ENCODE data around the gene BRF1.

The BRF1 gene

GRCh38 chr14:105210266-105211025, 90.4 kb downstream of the BRF1 start:
- no peak overlapping the region for H3K27ac ChIP-seq
- TF ChIP-seq, protein P1, sequence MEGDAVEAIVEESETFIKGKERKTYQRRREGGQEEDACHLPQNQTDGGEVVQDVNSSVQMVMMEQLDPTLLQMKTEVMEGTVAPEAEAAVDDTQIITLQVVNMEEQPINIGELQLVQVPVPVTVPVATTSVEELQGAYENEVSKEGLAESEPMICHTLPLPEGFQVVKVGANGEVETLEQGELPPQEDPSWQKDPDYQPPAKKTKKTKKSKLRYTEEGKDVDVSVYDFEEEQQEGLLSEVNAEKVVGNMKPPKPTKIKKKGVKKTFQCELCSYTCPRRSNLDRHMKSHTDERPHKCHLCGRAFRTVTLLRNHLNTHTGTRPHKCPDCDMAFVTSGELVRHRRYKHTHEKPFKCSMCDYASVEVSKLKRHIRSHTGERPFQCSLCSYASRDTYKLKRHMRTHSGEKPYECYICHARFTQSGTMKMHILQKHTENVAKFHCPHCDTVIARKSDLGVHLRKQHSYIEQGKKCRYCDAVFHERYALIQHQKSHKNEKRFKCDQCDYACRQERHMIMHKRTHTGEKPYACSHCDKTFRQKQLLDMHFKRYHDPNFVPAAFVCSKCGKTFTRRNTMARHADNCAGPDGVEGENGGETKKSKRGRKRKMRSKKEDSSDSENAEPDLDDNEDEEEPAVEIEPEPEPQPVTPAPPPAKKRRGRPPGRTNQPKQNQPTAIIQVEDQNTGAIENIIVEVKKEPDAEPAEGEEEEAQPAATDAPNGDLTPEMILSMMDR (conservative IDR thresholded peaks at IDR 0.05) = no peak

DNA sequence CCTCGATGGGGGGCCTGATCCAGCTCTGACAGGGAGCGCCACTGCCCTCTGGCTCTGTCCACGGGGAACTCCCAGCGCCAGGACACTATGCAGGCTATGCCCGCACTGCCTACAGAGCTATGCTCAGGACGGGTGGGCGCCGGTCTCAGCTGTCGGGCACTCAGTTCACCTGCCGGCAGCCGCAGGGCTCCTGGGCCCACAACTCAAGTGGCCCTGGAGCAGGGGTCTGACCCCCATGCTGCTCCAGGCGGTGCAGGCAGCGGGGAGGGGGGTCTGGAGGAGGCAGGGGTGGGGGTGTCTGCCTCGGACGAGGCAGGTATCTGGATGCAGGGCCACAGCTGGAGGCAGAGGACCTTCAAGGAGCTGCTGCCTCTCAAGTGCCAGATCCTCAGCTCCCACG, 91.2 kb downstream of the BRF1 start:
- TF ChIP-seq, protein P1 (conservative IDR thresholded peaks at IDR 0.05) = no peak
- H3K27ac ChIP-seq = no peak overlapping the region

- H3K27ac ChIP-seq = no peak overlapping the region
- TF ChIP-seq, protein P1 (conservative IDR thresholded peaks at IDR 0.05) = no peak
Measured at GRCh38 chr14:105209091-105209490, 91.7 kb downstream of the BRF1 start.

DNA sequence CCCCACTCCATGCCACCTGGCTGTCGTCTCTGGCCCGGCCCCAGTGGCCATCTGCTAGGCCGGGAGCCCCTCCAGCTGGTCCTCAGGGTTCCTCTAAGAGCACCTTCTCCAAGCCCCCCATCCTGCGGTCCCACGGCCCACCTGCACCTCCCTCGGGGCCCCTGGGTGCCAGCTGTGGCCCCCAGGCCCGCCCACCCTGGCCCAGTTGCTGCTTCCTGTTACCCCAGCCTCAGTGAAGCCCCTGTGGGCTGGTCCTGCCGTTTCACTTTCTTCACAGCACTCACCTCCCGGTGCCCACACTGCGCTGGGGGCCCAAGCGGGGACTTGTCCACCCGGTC, 92.1 kb downstream of the BRF1 start:
- TF ChIP-seq, protein P1 (conservative IDR thresholded peaks at IDR 0.05) = no peak
- no peak overlapping the region for H3K27ac ChIP-seq

- H3K27ac ChIP-seq = no peak overlapping the region
Measured at GRCh38 chr14:105207996-105208737, 92.6 kb downstream of the BRF1 start.

GRCh38 chr14:105207460-105207901, 93.3 kb downstream of the BRF1 start:
- H3K27ac ChIP-seq = no peak overlapping the region
- TF ChIP-seq, protein P1 (conservative IDR thresholded peaks at IDR 0.05) = no peak

More at GRCh38 chr14:105207996-105208737, 92.6 kb downstream of the BRF1 start:
- TF ChIP-seq, protein P1 (conservative IDR thresholded peaks at IDR 0.05) = no peak

DNA sequence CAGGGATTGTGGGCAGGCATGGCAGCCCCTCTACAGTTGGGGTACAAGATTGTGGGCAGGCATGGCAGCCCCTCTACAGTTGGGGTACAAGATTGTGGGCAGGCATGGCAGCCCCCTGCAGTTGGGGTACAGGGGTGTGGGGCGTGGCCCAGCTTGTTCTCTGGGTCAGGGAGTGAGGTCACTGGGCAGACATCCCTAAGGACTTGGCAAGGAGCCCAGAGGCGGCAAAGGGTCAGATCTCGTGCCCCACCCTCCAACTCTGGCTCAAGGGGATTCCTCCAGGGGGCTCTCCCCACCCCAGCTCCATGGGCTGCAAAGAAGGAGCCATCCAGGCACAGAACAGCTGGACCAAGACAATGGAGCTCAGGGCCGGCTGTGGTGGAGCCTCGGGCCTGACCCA, 93.9 kb downstream of the BRF1 start:
- no peak overlapping the region for H3K27ac ChIP-seq
- TF ChIP-seq, protein P1 (conservative IDR thresholded peaks at IDR 0.05) = no peak

All from VCaP (cell line).